Measurements from ENCODE around the gene PIK3C2G. TPM values are rescaled to one million over a fixed set of nuclear protein-coding genes. Genes with fewer than 3 reads are reported as not detected.

Gene PIK3C2G
- total and polyA plus RNA-seq, 2 of the 13 experiments (the other 11 are each of a cell fraction or from before 2014, with no cell fraction given): not detected

- no peak overlapping the region for H3K4me2 ChIP-seq (ENCODE audit: low read depth, low read length)
- H3K4me3 ChIP-seq (replicated peaks in 1 of 3; ENCODE audit: insufficient read depth in 1 of 3, low read depth in 2 of 3, low read length in 3 of 3): no peak overlapping the region
- TF ChIP-seq ZC3H4 (CRISPR knock-in tag; IDR thresholded peaks at IDR 0.05; ENCODE audit: borderline replicate concordance) (no peak), DR1 (CRISPR knock-in tag; IDR thresholded peaks at IDR 0.05) (no peak), CERS6 (CRISPR knock-in tag; IDR thresholded peaks at IDR 0.05) (no peak), HMG20A (CRISPR knock-in tag; IDR thresholded peaks at IDR 0.05; ENCODE audit: borderline replicate concordance) (no peak), FOXO1 (CRISPR knock-in tag; IDR thresholded peaks at IDR 0.05) (no peak), ZNF282 (IDR thresholded peaks at IDR 0.05; ENCODE audit: partially characterized antibody) (no peak), ATM (IDR thresholded peaks at IDR 0.05; ENCODE audit: borderline replicate concordance) (no peak), HDAC1 (CRISPR knock-in tag; IDR thresholded peaks at IDR 0.05) (no peak), SNAI1 (CRISPR knock-in tag; IDR thresholded peaks at IDR 0.05; ENCODE audit: borderline replicate concordance) (no peak), RBM39 (IDR thresholded peaks at IDR 0.05; ENCODE audit: low read depth, low read length, poor library complexity, severe bottlenecking) (no peak), KLF12 (CRISPR knock-in tag; IDR thresholded peaks at IDR 0.05; ENCODE audit: borderline replicate concordance) (no peak), REST (IDR thresholded peaks at IDR 0.05; ENCODE audit: borderline replicate concordance in 1 of 2, low read depth in 1 of 2, low read length in 2 of 2) (no peak), RARG (CRISPR knock-in tag; IDR thresholded peaks at IDR 0.05; ENCODE audit: low read depth) (no peak), IKZF1 (IDR thresholded peaks at IDR 0.05) (no peak), TIGD3 (CRISPR knock-in tag; IDR thresholded peaks at IDR 0.05; ENCODE audit: borderline replicate concordance) (no peak), TCF12 (IDR thresholded peaks at IDR 0.05) (no peak), TCF12 (CRISPR knock-in tag; IDR thresholded peaks at IDR 0.05) (no peak), ZNF567 (CRISPR knock-in tag; IDR thresholded peaks at IDR 0.05; ENCODE audit: borderline replicate concordance) (no peak)
- in situ Hi-C loops (cut with HindIII; ENCODE audit: extremely low pct_ligation_motif_present, low pct_unique_long_range_greater_than_20kb) (loop anchor here (10.0 kb wide), 1 partner anchor 178 kb away; no protein-coding TSS in a partner anchor), intact Hi-C loops (cut with micrococcal nuclease; ENCODE audit: unreplicated experiment) (no loop called here)
- DNase-seq (ENCODE audit: low spot score) (no peak), FAIRE-seq (no peak), ATAC-seq (no peak)
- no peaks in the 10 kb centered on the region for H3K27me3 ChIP-seq (ENCODE audit: control insufficient read depth in 1 of 2, insufficient read depth in 2 of 2, low read length in 2 of 2)
- H3K36me3 ChIP-seq (replicated peaks in 1 of 2; ENCODE audit: control insufficient read depth in 1 of 2, insufficient read depth in 2 of 2, low read length in 2 of 2): no peaks in the 10 kb centered on the region
- no peaks in the 10 kb centered on the region for H3K4me1 ChIP-seq (ENCODE audit: insufficient read depth, low read length)
- CTCF ChIA-PET (ENCODE audit: low intra/inter-chr PET ratio, low total read pairs): no interaction called here
- no peak overlapping the region for H3K9ac ChIP-seq (ENCODE audit: insufficient read depth, low read depth, low read length)
- POLR2A ChIA-PET: no interaction called here
- H2AFZ ChIP-seq (ENCODE audit: low read length): no peak overlapping the region
- H3K27ac ChIP-seq (ENCODE audit: extremely low read length, insufficient read depth, low read length): no peak overlapping the region
- no TSS peak for BruUV-seq (replicated peaks)
- no peaks in the 10 kb centered on the region for H3K79me2 ChIP-seq (ENCODE audit: insufficient read depth, low read length)
- no peaks in the 10 kb centered on the region for H4K20me1 ChIP-seq (ENCODE audit: insufficient read depth, low read length)
- no peaks in the 10 kb centered on the region for H3K9me3 ChIP-seq (ENCODE audit: low read length)
These were observed 61.8 kb downstream of the PIK3C2G start for GRCh38 chr12:18323159-18323558.
